ENCODE data around the gene FILIP1. TPM values are rescaled to one million over a fixed set of nuclear protein-coding genes. Genes with fewer than 3 reads are reported as not detected.

FILIP1 gene
- total RNA-seq, 1 donor from 2014 or later = 0.60 TPM

- ATAC-seq = no peak
Measured at GRCh38 chr6:75376347-75377024, 117.1 kb downstream of the FILIP1 start.

GRCh38 chr6:75374961-75375400 is 118.6 kb downstream of the FILIP1 start:
- no peak for ATAC-seq

GRCh38 chr6:75372884-75373283 is 120.7 kb downstream of the FILIP1 start:
- ATAC-seq = no peak

GRCh38 chr6:75370011-75370410 is 123.6 kb downstream of the FILIP1 start:
- ATAC-seq = no peak

GRCh38 chr6:75368864-75369402 is 124.7 kb downstream of the FILIP1 start:
- ATAC-seq = no peak

GRCh38 chr6:75368151-75368779 is 125.3 kb downstream of the FILIP1 start:
- no peak for ATAC-seq

- no peak for ATAC-seq
Measured at GRCh38 chr6:75363304-75363703, 130.3 kb downstream of the FILIP1 start.

GRCh38 chr6:75353644-75354043 is 140.0 kb downstream of the FILIP1 start:
- ATAC-seq = no peak

GRCh38 chr6:75351570-75351969 is 142.0 kb downstream of the FILIP1 start:
- ATAC-seq = no peak

GRCh38 chr6:75350808-75351207 is 142.8 kb downstream of the FILIP1 start:
- no peak for ATAC-seq

GRCh38 chr6:75350156-75350555 is 143.4 kb downstream of the FILIP1 start:
- ATAC-seq = no peak

- no peak for ATAC-seq
Measured at GRCh38 chr6:75349262-75349984, 144.2 kb downstream of the FILIP1 start.

- no peak for ATAC-seq
Measured at GRCh38 chr6:75348882-75349261, 144.7 kb downstream of the FILIP1 start.

- no peak for ATAC-seq
Measured at GRCh38 chr6:75347898-75348610, 145.5 kb downstream of the FILIP1 start.

GRCh38 chr6:75345413-75345812 is 148.2 kb downstream of the FILIP1 start:
- no peak for ATAC-seq

- ATAC-seq = no peak
Measured at GRCh38 chr6:75344455-75344854, 149.1 kb downstream of the FILIP1 start.

- ATAC-seq = no peak
Measured at GRCh38 chr6:75344021-75344420, 149.6 kb downstream of the FILIP1 start.

- no peak for ATAC-seq
Measured at GRCh38 chr6:75337835-75338580, 155.6 kb downstream of the FILIP1 start.

GRCh38 chr6:75334266-75335040 is 159.1 kb downstream of the FILIP1 start:
- ATAC-seq = no peak

- ATAC-seq = no peak
Measured at GRCh38 chr6:75333676-75334200, 159.9 kb downstream of the FILIP1 start.

- no peak for ATAC-seq
Measured at GRCh38 chr6:75331151-75331550, 162.4 kb downstream of the FILIP1 start.
